Measurements from ENCODE around the gene SOX12. TPM values are rescaled to one million over a fixed set of nuclear protein-coding genes. Genes with fewer than 3 reads are reported as not detected.

Gene SOX12
- total RNA-seq, 1 donor from 2014 or later = 11.2 TPM

DNA sequence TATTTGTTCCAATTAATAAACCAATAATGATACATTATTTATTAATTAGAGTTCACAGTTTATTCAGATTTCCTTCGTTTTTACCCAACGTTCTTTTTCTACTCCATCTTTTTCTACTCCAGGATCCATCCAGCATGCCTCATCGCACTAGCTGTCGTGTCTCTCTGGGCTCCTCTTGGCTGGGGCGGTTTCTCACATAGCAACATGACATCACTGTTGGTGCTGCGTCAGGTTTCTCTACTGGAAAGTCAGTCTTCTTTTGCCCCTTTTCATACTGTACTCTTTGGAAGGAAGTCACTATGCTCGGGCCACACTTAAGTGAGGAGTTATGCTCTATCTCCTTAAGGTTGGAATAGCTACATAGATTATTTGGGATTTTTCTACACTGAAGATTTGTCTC, 13.7 kb upstream of the SOX12 start:
- Mint-ChIP-seq H3K4me3 (no peak overlapping the region), H3K27ac (no peak overlapping the region), H3K36me3 (ENCODE audit: low read depth) (no peaks in the 10 kb centered on the region), H3K9me3 (no peaks in the 10 kb centered on the region), H3K4me1 (peaks cover 10% of the 10 kb centered on the region), H3K27me3 (no peaks in the 10 kb centered on the region)
- no peak for DNase-seq
- intact Hi-C loops (cut with micrococcal nuclease) = loop anchor here (2.0 kb wide), 1 partner anchor 13 kb away; the partner anchor contains the start of gene SOX12

DNA sequence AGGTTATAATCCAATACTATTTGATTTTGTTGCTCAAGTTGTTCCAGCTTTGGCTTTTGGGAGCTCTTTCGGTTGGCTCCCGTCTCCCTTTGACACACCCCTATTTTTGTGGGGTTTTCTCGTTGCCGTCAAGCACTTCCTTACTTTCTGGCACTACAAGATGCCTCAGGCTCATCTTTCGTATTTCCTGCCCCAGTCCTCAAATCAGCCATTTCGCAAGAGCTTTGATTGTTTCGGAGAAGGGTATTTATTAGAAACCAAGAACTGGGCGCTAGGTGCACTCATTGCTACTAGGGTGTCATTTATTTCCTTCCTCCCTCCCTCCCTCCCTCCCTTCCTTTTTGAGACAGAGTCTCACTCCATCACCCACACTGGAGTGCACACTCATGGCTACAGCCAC, 13.3 kb upstream of the SOX12 start:
- intact Hi-C loops (cut with micrococcal nuclease) = no loop called here
- no peak overlapping the region for H3K4me3 Mint-ChIP-seq
- peaks cover 10% of the 10 kb centered on the region for H3K4me1 Mint-ChIP-seq
- no peaks in the 10 kb centered on the region for H3K9me3 Mint-ChIP-seq
- no peak overlapping the region for H3K27ac Mint-ChIP-seq
- H3K36me3 Mint-ChIP-seq (ENCODE audit: low read depth) = no peaks in the 10 kb centered on the region
- H3K27me3 Mint-ChIP-seq = no peaks in the 10 kb centered on the region
- no peak for DNase-seq

DNA sequence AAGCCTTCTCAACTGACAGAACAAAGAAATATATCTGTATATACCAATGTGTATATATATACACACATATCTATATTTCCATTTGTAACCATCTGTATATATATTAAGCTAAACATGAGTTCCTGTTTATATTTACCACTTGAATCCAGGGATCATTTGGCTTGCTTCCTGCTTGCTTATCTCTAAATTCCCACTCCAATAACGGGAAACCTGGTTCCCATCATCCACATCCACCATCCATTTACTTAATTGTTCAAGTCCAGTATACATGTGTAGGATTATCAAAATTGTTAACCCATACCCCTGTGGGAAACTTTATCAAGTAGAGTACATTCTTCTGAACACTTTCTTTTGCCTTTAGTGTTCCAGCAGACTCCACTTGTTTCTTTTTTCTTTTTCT, 12.5 kb upstream of the SOX12 start:
- Mint-ChIP-seq H3K4me3 (no peak overlapping the region), H3K36me3 (ENCODE audit: low read depth) (no peaks in the 10 kb centered on the region), H3K27me3 (no peaks in the 10 kb centered on the region), H3K27ac (no peak overlapping the region), H3K9me3 (no peaks in the 10 kb centered on the region), H3K4me1 (peaks cover 10% of the 10 kb centered on the region)
- no peak for DNase-seq
- intact Hi-C loops (cut with micrococcal nuclease) = no loop called here

DNA sequence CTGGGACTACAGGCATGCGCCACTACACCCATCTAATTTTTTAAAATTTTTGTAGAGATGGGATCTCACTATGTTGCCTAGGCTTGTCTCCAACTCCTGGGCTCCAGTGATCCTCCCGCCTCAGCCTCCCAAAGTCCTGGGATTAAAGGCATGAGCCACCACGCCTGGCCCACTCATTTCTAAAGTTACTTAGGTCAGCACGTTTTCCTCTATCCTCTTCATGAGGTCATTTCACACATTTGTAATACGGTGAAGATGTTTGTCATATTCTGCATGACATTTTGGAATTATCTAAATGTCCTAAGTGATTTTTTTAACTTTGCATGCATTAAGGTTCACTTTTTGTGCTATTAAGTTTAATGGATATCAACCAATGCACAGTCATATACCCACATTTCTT, 11.9 kb upstream of the SOX12 start:
- no peak for DNase-seq
- H3K27ac Mint-ChIP-seq = no peak overlapping the region
- no peaks in the 10 kb centered on the region for H3K36me3 Mint-ChIP-seq (ENCODE audit: low read depth)
- H3K4me1 Mint-ChIP-seq = peaks cover 10% of the 10 kb centered on the region
- no peak overlapping the region for H3K4me3 Mint-ChIP-seq
- H3K27me3 Mint-ChIP-seq = no peaks in the 10 kb centered on the region
- intact Hi-C loops (cut with micrococcal nuclease) = no loop called here
- no peaks in the 10 kb centered on the region for H3K9me3 Mint-ChIP-seq

- Mint-ChIP-seq H3K27me3 (no peaks in the 10 kb centered on the region), H3K4me1 (peaks cover 10% of the 10 kb centered on the region), H3K36me3 (ENCODE audit: low read depth) (no peaks in the 10 kb centered on the region), H3K27ac (no peak overlapping the region), H3K9me3 (no peaks in the 10 kb centered on the region), H3K4me3 (no peak overlapping the region)
- intact Hi-C loops (cut with micrococcal nuclease) = no loop called here
- no peak for DNase-seq
These were observed 11.4 kb upstream of the SOX12 start for GRCh38 chr20:313948-314347.

GRCh38 chr20:316316-317068, 8.9 kb upstream of the SOX12 start:
- H3K27me3 Mint-ChIP-seq = peaks cover 4% of the 10 kb centered on the region
- H3K4me1 Mint-ChIP-seq = no peaks in the 10 kb centered on the region
- no peak overlapping the region for H3K27ac Mint-ChIP-seq
- no peaks in the 10 kb centered on the region for H3K36me3 Mint-ChIP-seq (ENCODE audit: low read depth)
- no peak overlapping the region for H3K4me3 Mint-ChIP-seq
- intact Hi-C loops (cut with micrococcal nuclease) = no loop called here
- no peaks in the 10 kb centered on the region for H3K9me3 Mint-ChIP-seq
- no peak for DNase-seq

GRCh38 chr20:324177-325044, 941 bp upstream of the SOX12 start:
- peak; percentile 98 for DNase-seq
- no peaks in the 10 kb centered on the region for H3K9me3 Mint-ChIP-seq
- peaks cover 6% of the 10 kb centered on the region for H3K27me3 Mint-ChIP-seq
- H3K36me3 Mint-ChIP-seq (ENCODE audit: low read depth) = peaks cover 2% of the 10 kb centered on the region
- peak overlapping the region; percentile 92 for H3K27ac Mint-ChIP-seq
- H3K4me3 Mint-ChIP-seq = peak overlapping the region; percentile 91
- peaks cover 16% of the 10 kb centered on the region for H3K4me1 Mint-ChIP-seq
- intact Hi-C loops (cut with micrococcal nuclease) = loop anchor here (1.0 to 2.0 kb wide), 7 partner anchors 14 to 87 kb away; partner anchors contain the start of genes C20orf96, TRIB3 and ZCCHC3

GRCh38 chr20:325889-326644, 715 bp downstream of the SOX12 start:
- Mint-ChIP-seq H3K27ac (peak overlapping the region; percentile 81), H3K27me3 (peaks cover 6% of the 10 kb centered on the region), H3K9me3 (no peaks in the 10 kb centered on the region), H3K36me3 (ENCODE audit: low read depth) (peaks cover 2% of the 10 kb centered on the region), H3K4me1 (peaks cover 23% of the 10 kb centered on the region), H3K4me3 (peak overlapping the region; percentile 82)
- intact Hi-C loops (cut with micrococcal nuclease) = loop anchor here (1.0 to 2.0 kb wide), 5 partner anchors 15 to 89 kb away; partner anchors contain the start of genes TRIB3 and ZCCHC3
- peak; percentile 85 for DNase-seq

- no peaks in the 10 kb centered on the region for H3K9me3 Mint-ChIP-seq
- H3K27me3 Mint-ChIP-seq = peaks cover 2% of the 10 kb centered on the region
- peak overlapping the region; percentile 82 for H3K4me3 Mint-ChIP-seq
- peak overlapping the region; percentile 71 for H3K27ac Mint-ChIP-seq
- H3K36me3 Mint-ChIP-seq (ENCODE audit: low read depth) = peaks cover 2% of the 10 kb centered on the region
- H3K4me1 Mint-ChIP-seq = peaks cover 23% of the 10 kb centered on the region
- DNase-seq = no peak
- intact Hi-C loops (cut with micrococcal nuclease) = no loop called here
These were observed 1.4 kb downstream of the SOX12 start for GRCh38 chr20:326645-327185.

- peaks cover 3% of the 10 kb centered on the region for H3K27me3 Mint-ChIP-seq
- intact Hi-C loops (cut with micrococcal nuclease) = no loop called here
- no peaks in the 10 kb centered on the region for H3K9me3 Mint-ChIP-seq
- peak overlapping the region; percentile 71 for H3K27ac Mint-ChIP-seq
- DNase-seq = peak; percentile 94
- peaks cover 23% of the 10 kb centered on the region for H3K4me1 Mint-ChIP-seq
- H3K36me3 Mint-ChIP-seq (ENCODE audit: low read depth) = peaks cover 2% of the 10 kb centered on the region
- H3K4me3 Mint-ChIP-seq = peak overlapping the region; percentile 82
These were observed 2.1 kb downstream of the SOX12 start for GRCh38 chr20:327186-328026.

DNA sequence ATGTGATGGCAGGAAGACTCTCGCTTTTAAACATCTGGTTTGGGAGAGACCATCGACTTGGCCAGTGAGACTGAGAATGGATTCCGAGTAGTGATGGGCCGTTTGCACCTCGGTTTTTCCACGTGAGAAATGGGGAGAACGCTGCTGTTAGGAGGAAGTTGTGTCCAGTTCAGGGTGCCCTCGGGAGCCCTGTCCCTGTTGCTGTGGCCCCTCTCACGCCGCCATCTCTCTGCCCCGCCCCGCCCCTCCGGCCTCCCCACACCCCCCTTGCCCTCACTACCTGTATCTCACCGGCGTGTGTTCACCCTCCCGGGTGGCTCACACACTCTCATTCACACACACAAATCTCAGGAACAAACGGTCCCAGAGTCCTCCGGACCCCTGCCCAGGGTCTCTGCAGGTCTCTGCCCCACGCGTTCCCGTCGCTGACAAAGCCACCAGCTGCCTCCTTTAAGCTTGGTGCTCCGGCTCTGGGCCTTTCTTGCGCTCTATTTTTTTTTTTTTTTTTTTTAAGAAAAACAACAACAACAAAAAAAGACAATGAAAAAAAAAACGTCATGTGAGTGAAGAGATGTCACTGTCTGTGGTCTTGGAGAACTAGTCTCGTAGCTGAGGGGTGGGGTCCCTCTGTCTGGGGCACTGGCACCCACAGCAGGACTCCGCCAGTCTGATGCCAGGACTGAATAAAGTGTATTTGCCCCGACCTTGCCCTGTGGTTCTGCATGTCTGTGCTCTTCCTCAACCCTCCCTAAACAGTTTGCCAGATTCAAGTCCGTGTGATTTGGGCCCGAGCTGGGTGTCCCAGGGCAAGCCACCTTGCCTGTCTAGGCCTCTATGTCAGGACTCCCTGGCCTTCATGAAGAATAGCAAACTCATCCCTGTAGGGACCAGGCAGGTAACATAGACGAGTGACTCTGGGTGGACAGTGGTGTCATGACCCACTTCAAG, 2.9 kb downstream of the SOX12 start:
- Mint-ChIP-seq H3K27ac (peak overlapping the region; percentile 30), H3K27me3 (peaks cover 2% of the 10 kb centered on the region), H3K36me3 (ENCODE audit: low read depth) (peaks cover 2% of the 10 kb centered on the region), H3K4me3 (peak overlapping the region; percentile 82), H3K4me1 (peaks cover 23% of the 10 kb centered on the region), H3K9me3 (no peaks in the 10 kb centered on the region)
- DNase-seq = no peak
- intact Hi-C loops (cut with micrococcal nuclease) = no loop called here
